HG02571 (cell line): ENCODE measurements around the gene RASSF7.

Source experiments
- ATAC-seq: cut with Tn5 transposase; IDR thresholded peaks from one replicate; pipeline ENCODE4 v1.9.1; 2021; ENCODE audit warnings: mild to moderate bottlenecking, moderate library complexity; ENCODE audit not compliant: unreplicated experiment

RASSF7 gene

DNA sequence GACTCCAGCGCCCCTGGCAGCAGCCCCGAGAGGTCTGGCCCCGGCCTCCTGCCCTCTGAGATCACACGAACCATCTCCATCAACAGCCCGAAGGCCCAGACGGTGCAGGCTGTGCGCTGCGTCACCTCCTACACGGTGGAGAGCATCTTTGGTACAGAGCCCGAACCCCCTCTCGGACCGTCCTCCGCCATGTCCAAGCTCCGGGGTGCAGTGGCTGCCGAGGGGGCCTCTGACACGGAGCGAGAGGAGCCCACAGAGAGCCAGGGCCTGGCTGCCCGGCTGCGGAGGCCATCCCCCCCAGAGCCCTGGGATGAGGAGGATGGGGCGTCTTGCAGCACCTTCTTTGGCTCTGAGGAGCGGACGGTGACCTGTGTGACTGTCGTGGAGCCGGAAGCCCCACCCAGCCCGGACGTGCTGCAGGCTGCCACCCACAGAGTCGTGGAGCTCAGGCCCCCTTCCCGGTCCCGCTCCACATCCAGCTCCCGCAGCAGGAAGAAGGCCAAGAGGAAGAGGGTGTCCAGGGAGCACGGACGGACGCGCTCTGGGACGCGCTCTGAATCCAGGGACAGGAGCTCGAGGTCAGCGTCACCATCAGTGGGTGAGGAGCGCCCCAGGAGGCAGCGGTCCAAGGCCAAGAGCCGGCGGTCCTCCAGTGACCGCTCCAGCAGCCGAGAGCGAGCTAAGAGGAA, 47.3 kb downstream of the RASSF7 start:
- ATAC-seq, result no peak

DNA sequence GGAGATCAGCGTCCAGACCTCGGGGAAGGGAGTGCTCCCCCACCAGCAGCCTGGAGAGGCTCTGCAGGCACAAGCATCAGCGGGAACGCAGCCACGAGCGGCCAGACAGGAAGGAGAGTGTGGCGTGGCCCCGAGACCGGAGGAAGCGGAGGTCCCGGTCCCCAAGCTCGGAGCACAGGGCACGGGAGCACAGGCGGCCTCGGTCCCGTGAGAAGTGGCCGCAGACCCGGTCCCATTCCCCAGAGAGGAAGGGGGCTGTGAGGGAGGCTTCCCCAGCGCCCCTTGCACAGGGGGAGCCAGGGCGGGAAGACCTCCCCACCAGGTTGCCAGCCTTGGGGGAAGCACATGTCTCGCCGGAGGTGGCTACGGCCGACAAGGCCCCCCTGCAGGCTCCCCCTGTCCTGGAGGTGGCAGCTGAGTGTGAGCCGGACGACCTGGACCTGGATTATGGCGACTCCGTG, 48.1 kb downstream of the RASSF7 start:
- ATAC-seq, result no peak

DNA sequence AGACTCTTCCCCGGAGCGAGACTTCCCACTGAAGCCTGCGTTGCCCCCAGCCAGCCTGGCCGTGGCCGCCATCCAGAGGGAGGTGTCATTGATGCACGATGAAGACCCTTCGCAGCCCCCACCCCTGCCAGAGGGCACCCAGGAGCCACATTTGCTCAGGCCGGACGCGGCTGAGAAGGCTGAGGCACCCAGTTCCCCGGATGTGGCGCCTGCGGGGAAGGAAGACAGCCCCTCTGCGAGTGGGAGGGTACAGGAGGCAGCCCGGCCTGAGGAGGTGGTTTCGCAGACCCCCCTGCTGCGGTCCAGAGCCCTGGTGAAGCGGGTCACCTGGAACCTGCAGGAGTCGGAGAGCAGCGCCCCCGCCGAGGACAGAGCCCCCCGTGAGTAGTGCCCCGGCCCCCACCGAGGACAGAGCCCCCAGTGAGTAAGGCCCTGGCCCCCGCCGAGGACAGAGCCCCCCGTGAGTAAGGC, 48.6 kb downstream of the RASSF7 start:
- no peak for ATAC-seq

GRCh38 chr11:610146-610801, 49.5 kb downstream of the RASSF7 start:
- no peak for ATAC-seq

DNA sequence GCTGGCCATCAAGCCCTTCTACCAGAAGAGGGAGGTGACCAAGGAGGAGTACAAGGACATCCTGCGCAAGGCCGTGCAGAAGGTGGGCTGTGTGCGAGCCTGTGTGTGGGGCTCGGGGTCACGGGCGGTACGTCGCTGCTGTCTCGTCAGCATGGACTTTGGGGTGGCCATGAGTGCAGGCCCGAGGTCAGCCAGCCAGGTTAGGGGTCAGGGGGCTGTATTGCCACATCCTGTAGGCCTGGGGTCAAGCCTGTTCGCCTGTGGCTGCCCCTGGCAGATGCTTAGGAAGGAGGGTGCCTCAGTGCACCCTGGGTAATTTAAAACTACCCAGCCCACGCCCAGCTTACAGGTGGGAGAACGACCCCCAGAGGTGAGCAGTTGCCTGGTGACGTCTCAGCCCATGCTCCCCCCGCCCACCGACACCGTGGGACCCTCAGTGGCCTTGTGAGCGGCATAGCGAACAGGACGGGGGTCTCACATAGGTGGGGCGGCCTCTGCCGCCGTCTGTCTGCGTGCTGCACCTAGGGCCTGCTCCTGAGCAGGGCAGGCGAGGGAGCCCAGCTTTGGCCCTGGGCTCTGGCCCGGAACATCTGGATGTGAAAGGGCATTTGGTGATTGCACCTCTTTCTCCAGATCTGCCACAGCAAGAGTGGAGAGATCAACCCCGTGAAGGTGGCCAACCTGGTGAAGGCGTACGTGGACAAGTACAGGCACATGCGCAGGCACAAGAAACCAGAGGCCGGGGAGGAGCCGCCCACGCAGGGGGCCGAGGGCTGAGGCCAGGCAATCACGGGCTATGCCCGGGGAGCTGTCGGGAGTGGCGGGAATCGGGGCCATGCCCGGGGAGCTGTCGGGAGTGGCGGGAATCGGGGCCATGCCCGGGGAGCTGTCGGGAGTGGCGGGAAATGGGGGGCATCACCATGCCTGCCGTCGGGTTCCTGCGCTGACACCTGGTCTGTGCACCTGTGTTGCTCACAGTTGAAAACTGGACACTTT, 50.5 kb downstream of the RASSF7 start:
- ATAC-seq, result no peak

- ATAC-seq, result no peak
These were observed 51.6 kb downstream of the RASSF7 start for GRCh38 chr11:612201-612960.

GRCh38 chr11:612961-613300, 52.2 kb downstream of the RASSF7 start:
- no peak for ATAC-seq

GRCh38 chr11:613369-613968, 52.7 kb downstream of the RASSF7 start:
- no peak for ATAC-seq
